A673 (cell line): ENCODE data around the gene NKX2-8. TPM values are rescaled to one million over a fixed set of nuclear protein-coding genes. Genes with fewer than 3 reads are reported as not detected.

Experiments
- BruUV-seq: library from RNA; stranded (reverse); fragments of 400-500 nt; replicated peaks from 2 replicates; lab custom pipeline; 2021; lab: Mats Ljungman, UMichigan
- CTCF ChIA-PET: fragments of 300-600 bp; sonication (Branson Sonifier 250); formaldehyde crosslinking; loops from one replicate; lab custom pipeline; 2022; ENCODE audit warnings: antibody characterized with exemption; lab: Charles Lee
- POLR2A ChIA-PET: fragments of 300-600 bp; sonication (Branson Sonifier 250); formaldehyde crosslinking; loops from one replicate; lab custom pipeline; 2022; ENCODE audit warnings: antibody characterized with exemption; ENCODE audit not compliant: low non-redundant PET; lab: Charles Lee
- DNase-seq: peaks from one replicate; pipeline ENCODE4 v3.0.0-alpha.2; 2015; ENCODE audit warnings: low spot score
- H3K27ac ChIP-seq: fragments of 200-600 bp; sonication (generic); 2 replicates; pipeline ENCODE4 v1.5.1; 2016; ENCODE audit warnings: mixed run types, low read depth, mild to moderate bottlenecking, mixed read lengths, antibody characterized with exemption, low read length; ENCODE audit not compliant: poor library complexity, severe bottlenecking
- H3K27me3 ChIP-seq: fragments of 200-600 bp; sonication (generic); replicated peaks from 2 replicates; pipeline ENCODE4 v1.6.1; 2017; ENCODE audit warnings: mixed run types, low read depth, mild to moderate bottlenecking, mixed read lengths, antibody characterized with exemption, low read length; ENCODE audit not compliant: insufficient read depth, poor library complexity
- H3K36me3 ChIP-seq: fragments of 200-600 bp; sonication (generic); 2 replicates; pipeline ENCODE4 v1.6.1; 2016; ENCODE audit warnings: mixed run types, mild to moderate bottlenecking, mixed read lengths, antibody characterized with exemption, low read length; ENCODE audit not compliant: insufficient read depth, poor library complexity, severe bottlenecking
- H3K4me1 ChIP-seq: fragments of 200-600 bp; sonication (generic); 2 replicates; pipeline ENCODE4 v1.6.1; 2017; ENCODE audit warnings: mixed run types, mild to moderate bottlenecking, mixed read lengths, antibody characterized with exemption, low read length; ENCODE audit not compliant: insufficient read depth, poor library complexity, severe bottlenecking
- H3K4me3 ChIP-seq: fragments of 200-600 bp; sonication (generic); 2 replicates; pipeline ENCODE4 v1.5.1; 2016; ENCODE audit warnings: low read depth, mixed run types, mild to moderate bottlenecking, mixed read lengths, low read length; ENCODE audit not compliant: poor library complexity, severe bottlenecking
- H3K9me3 ChIP-seq: fragments of 200-600 bp; sonication (generic); 2 replicates; pipeline ENCODE4 v1.6.1; 2016; ENCODE audit warnings: mixed run types, low read depth, mild to moderate bottlenecking, mixed read lengths, antibody characterized with exemption, low read length; ENCODE audit not compliant: poor library complexity, severe bottlenecking
- EZH2 ChIP-seq: fragments of 200-600 bp; sonication (generic); IDR thresholded peaks from 2 replicates; pipeline ENCODE4 v1.6.1; 2017; ENCODE audit warnings: borderline replicate concordance, low read depth, mild to moderate bottlenecking, mixed read lengths, antibody characterized with exemption, low read length; ENCODE audit not compliant: poor library complexity, severe bottlenecking
- intact Hi-C: fragments of 100-400 bp; cut with micrococcal nuclease; formaldehyde crosslinking; loops from one replicate; pipeline ENCODE4 v1.10.0; 2022; ENCODE audit not compliant: unreplicated experiment
- total RNA-seq: library from RNA; stranded (reverse); gene quantifications from 2 replicates; pipeline ENCODE4 v1.2.3, GENCODE V29; 2021
- TF ChIP-seq, protein P1 (sequence below): fragments of 300-800, 200-600 bp; sonication (generic); conservative IDR thresholded peaks from 2 replicates; pipeline ENCODE4 v1.5.1; 2017; ENCODE audit warnings: low read depth, mild to moderate bottlenecking, antibody characterized with exemption, low read length, moderate library complexity, mixed read lengths

The NKX2-8 gene
- total RNA-seq, 1 experiment from 2014 or later = not detected

GRCh38 chr14:36625436-36625835, 43.0 kb upstream of the NKX2-8 start:
- POLR2A ChIA-PET = no interaction called here
- H3K27me3 ChIP-seq = no peaks in the 10 kb centered on the region
- BruUV-seq = no TSS peak
- DNase-seq = no peak
- no peak overlapping the region for H3K27ac ChIP-seq
- CTCF ChIA-PET = no interaction called here
- intact Hi-C loops = no loop called here
- no peak for TF ChIP-seq EZH2
- TF ChIP-seq, protein P1, sequence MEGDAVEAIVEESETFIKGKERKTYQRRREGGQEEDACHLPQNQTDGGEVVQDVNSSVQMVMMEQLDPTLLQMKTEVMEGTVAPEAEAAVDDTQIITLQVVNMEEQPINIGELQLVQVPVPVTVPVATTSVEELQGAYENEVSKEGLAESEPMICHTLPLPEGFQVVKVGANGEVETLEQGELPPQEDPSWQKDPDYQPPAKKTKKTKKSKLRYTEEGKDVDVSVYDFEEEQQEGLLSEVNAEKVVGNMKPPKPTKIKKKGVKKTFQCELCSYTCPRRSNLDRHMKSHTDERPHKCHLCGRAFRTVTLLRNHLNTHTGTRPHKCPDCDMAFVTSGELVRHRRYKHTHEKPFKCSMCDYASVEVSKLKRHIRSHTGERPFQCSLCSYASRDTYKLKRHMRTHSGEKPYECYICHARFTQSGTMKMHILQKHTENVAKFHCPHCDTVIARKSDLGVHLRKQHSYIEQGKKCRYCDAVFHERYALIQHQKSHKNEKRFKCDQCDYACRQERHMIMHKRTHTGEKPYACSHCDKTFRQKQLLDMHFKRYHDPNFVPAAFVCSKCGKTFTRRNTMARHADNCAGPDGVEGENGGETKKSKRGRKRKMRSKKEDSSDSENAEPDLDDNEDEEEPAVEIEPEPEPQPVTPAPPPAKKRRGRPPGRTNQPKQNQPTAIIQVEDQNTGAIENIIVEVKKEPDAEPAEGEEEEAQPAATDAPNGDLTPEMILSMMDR = no peak
- H3K4me3 ChIP-seq = no peak overlapping the region
- H3K9me3 ChIP-seq = no peaks in the 10 kb centered on the region
- no peaks in the 10 kb centered on the region for H3K4me1 ChIP-seq
- H3K36me3 ChIP-seq = no peaks in the 10 kb centered on the region

DNA sequence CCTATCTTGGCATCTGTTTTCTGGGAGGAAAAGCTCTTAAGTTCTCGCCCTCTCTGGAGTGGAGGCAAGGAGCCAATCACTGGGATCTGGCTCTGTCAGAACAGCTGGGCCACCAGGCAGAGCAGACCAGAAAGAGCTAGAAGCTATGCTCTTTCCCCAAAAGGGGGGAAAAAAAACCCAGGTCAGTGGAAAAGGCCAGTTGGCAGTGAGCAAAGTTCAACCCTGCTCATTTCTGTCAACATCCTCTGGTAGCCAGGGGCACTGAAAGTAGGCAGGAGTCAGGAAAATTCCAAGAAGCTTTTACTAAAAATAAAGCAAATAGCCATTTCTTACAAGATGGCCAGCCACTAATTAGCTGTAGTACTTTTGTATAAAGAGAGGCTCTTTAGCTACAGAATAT, 42.6 kb upstream of the NKX2-8 start:
- ChIA-PET POLR2A (interaction anchor here (0.7 kb wide), 1 partner anchor 127 kb away, joined by 4 read pairs; no protein-coding TSS in a partner anchor), CTCF (no interaction called here)
- no peak for TF ChIP-seq EZH2
- TF ChIP-seq, protein P1 = no peak
- H3K4me1 ChIP-seq = no peaks in the 10 kb centered on the region
- no peak overlapping the region for H3K4me3 ChIP-seq
- no TSS peak for BruUV-seq
- no peak overlapping the region for H3K27ac ChIP-seq
- no peaks in the 10 kb centered on the region for H3K9me3 ChIP-seq
- H3K27me3 ChIP-seq = no peaks in the 10 kb centered on the region
- DNase-seq = no peak
- no peaks in the 10 kb centered on the region for H3K36me3 ChIP-seq
- intact Hi-C loops = no loop called here

DNA sequence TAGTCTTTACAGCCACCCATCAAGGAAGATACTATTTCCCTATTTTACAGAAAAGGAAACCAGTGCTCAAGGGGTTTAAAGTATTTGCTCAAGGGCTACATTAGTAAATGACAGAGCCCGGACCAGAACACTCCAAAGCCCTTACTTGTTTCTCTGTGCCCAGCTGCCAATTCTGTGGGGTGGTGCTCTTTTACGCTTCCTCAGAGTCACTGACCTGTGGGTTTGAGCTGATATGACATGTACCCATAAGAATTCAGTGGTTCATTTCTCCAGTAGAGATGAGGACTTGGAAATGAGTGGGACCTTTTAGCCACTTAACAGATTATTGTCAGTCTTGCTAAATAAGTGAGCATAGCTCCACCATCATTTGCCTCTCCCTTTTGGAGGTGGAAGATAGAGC, 37.4 kb upstream of the NKX2-8 start:
- H3K27me3 ChIP-seq = no peaks in the 10 kb centered on the region
- POLR2A ChIA-PET = no interaction called here
- no peaks in the 10 kb centered on the region for H3K4me1 ChIP-seq
- H3K4me3 ChIP-seq = no peak overlapping the region
- intact Hi-C loops = no loop called here
- no peak overlapping the region for H3K27ac ChIP-seq
- H3K36me3 ChIP-seq = no peaks in the 10 kb centered on the region
- no peaks in the 10 kb centered on the region for H3K9me3 ChIP-seq
- CTCF ChIA-PET = interaction anchor here (0.5 kb wide), 1 partner anchor 1181 kb away, joined by 3 read pairs; no protein-coding TSS in a partner anchor
- BruUV-seq = no TSS peak
- no peak for TF ChIP-seq EZH2
- TF ChIP-seq, protein P1 = no peak
- DNase-seq = no peak
